GM23338 (cell line): ENCODE results near the gene PCGF3. TPM values are rescaled to one million over a fixed set of nuclear protein-coding genes. Genes with fewer than 3 reads are reported as not detected.

Source experiments
- ATAC-seq: fragments of 200-7000 bp; cut with Tn5 transposase; 3 replicates; pipeline ENCODE4 v1.9.1; 2020
- DNase-seq: peaks from one replicate; pipeline ENCODE4 v3.0.0-alpha.2; 2015; ENCODE audit warnings: low spot score
- H2AFZ ChIP-seq: fragments of 200-600 bp; sonication (generic); 2 replicates; pipeline ENCODE4 v1.8.0; 2016; ENCODE audit warnings: antibody characterized with exemption, mild to moderate bottlenecking, moderate library complexity
- H3F3A ChIP-seq: fragments of 200-600 bp; sonication (generic); replicated peaks from 2 replicates; pipeline ENCODE4 v1.8.0; 2017; ENCODE audit warnings: antibody characterized with exemption, mixed run types, low read depth
- H3K27ac ChIP-seq: fragments of 200-600 bp; sonication (generic); 2 replicates; pipeline ENCODE4 v1.6.1; 2016; ENCODE audit warnings: low read depth
- H3K27me3 ChIP-seq: fragments of 200-600 bp; sonication (generic); 2 replicates; pipeline ENCODE4 v1.8.0; 2016; ENCODE audit warnings: mild to moderate bottlenecking, mixed run types, moderate library complexity; ENCODE audit not compliant: insufficient read depth
- H3K36me3 ChIP-seq: fragments of 200-600 bp; sonication (generic); 2 replicates; pipeline ENCODE4 v1.8.0; 2016; ENCODE audit warnings: mild to moderate bottlenecking; ENCODE audit not compliant: insufficient read depth
- H3K4me1 ChIP-seq: fragments of 200-600 bp; sonication (generic); 2 replicates; pipeline ENCODE4 v1.8.0; 2016; ENCODE audit warnings: mild to moderate bottlenecking, moderate library complexity; ENCODE audit not compliant: insufficient read depth
- H3K4me2 ChIP-seq: fragments of 200-600 bp; sonication (generic); 2 replicates; pipeline ENCODE4 v1.7.1; 2017; ENCODE audit warnings: mixed run types
- H3K4me3 ChIP-seq: fragments of 200-600 bp; sonication (generic); 2 replicates; pipeline ENCODE4 v1.6.1; 2016; ENCODE audit warnings: mixed run types
- H3K79me2 ChIP-seq: fragments of 200-600 bp; sonication (generic); replicated peaks from 2 replicates; pipeline ENCODE4 v1.8.0; 2017; ENCODE audit warnings: mild to moderate bottlenecking; ENCODE audit not compliant: insufficient read depth
- H3K9me2 ChIP-seq: fragments of 200-600 bp; sonication (generic); 2 replicates; pipeline ENCODE4 v1.8.0; 2017; ENCODE audit not compliant: insufficient read depth
- H4K20me1 ChIP-seq: fragments of 200-600 bp; sonication (generic); replicated peaks from 2 replicates; pipeline ENCODE4 v1.8.0; 2017; ENCODE audit warnings: mild to moderate bottlenecking; ENCODE audit not compliant: insufficient read depth
- H3K27ac Mint-ChIP-seq: 2 replicates; pipeline ENCODE4 v1.8.0; 2020; ENCODE audit warnings: inconsistent platforms, mild to moderate bottlenecking, moderate library complexity, mixed read lengths
- H3K27me3 Mint-ChIP-seq: 3 replicates; pipeline ENCODE4 v1.8.0; 2022; ENCODE audit warnings: low read depth, mild to moderate bottlenecking, moderate library complexity, mixed read lengths, inconsistent platforms; ENCODE audit not compliant: insufficient read depth, poor library complexity
- H3K36me3 Mint-ChIP-seq: 3 replicates; pipeline ENCODE4 v1.8.0; 2021; ENCODE audit warnings: low read depth, mild to moderate bottlenecking, inconsistent platforms, moderate library complexity, mixed read lengths
- H3K4me1 Mint-ChIP-seq: 3 replicates; pipeline ENCODE4 v1.8.0; 2020; ENCODE audit warnings: mild to moderate bottlenecking, inconsistent platforms, mixed read lengths
- H3K4me3 Mint-ChIP-seq: 3 replicates; pipeline ENCODE4 v1.8.0; 2021; ENCODE audit warnings: moderate library complexity, mild to moderate bottlenecking, inconsistent platforms, mixed read lengths
- H3K9me3 Mint-ChIP-seq: 3 replicates; pipeline ENCODE4 v1.8.0; 2020; ENCODE audit warnings: moderate library complexity, mild to moderate bottlenecking, inconsistent platforms, mixed read lengths
- CREB1 ChIP-seq: fragments of 250-450 bp; sonication (Bioruptor Pico); IDR thresholded peaks from 2 replicates; pipeline ENCODE4 v1.5.0; 2020; ENCODE audit warnings: low read depth, mild to moderate bottlenecking, moderate library complexity
- CTCF ChIP-seq, 2 experiments: fragments of 200-600 bp in 1 of 2; sonication (generic) in 1 of 2; conservative IDR thresholded peaks; 2 replicates each; pipeline versions ENCODE4 v1.5.1 to v1.6.1; 2016 to 2017; ENCODE audit warnings: antibody characterized with exemption in 2 of 2, low read depth in 2 of 2, mild to moderate bottlenecking in 2 of 2, moderate library complexity in 1 of 2
- EZH2 ChIP-seq: fragments of 200-600 bp; sonication (generic); IDR thresholded peaks from one replicate; pipeline ENCODE4 v1.8.0; 2017; ENCODE audit warnings: antibody characterized with exemption, mild to moderate bottlenecking, low read depth; ENCODE audit not compliant: unreplicated experiment
- NANOG ChIP-seq: IDR thresholded peaks from 2 replicates; pipeline ENCODE4 v1.6.1; 2016; ENCODE audit warnings: antibody characterized with exemption, borderline replicate concordance
- POLR2AphosphoS5 ChIP-seq: IDR thresholded peaks from 2 replicates; pipeline ENCODE4 v1.6.1; 2016; ENCODE audit warnings: antibody characterized with exemption, low read depth
- REST ChIP-seq: IDR thresholded peaks from one replicate; pipeline ENCODE4 v1.6.1; 2018; ENCODE audit warnings: antibody characterized with exemption; ENCODE audit not compliant: unreplicated experiment
- ZNF462 ChIP-seq: fragments of 250-450 bp; sonication (Bioruptor Pico); IDR thresholded peaks from 2 replicates; pipeline ENCODE4 v1.5.0; 2020; ENCODE audit warnings: mild to moderate bottlenecking, moderate library complexity
- polyA plus RNA-seq: library from polyadenylated mRNA; unstranded; fragments of >200 nt; fragmentation: Nextera tagmentation; extraction: Ambion mirVana; gene quantifications from 2 replicates; pipeline ENCODE4 v1.2.1, GENCODE V29; 2016
- total RNA-seq: library from RNA; depleted of rRNA; stranded (reverse); fragments of >200 nt; shearing (Covaris generic); gene quantifications from 2 replicates; pipeline ENCODE4 v1.2.3, GENCODE V29; 2014

PCGF3 gene
- total and polyA plus RNA-seq, 2 experiments from 2014 or later, result 33.1 to 49.0 TPM

GRCh38 chr4:786861-787300 lies 81.2 kb downstream of the PCGF3 start:
- H3K36me3 ChIP-seq, result no peaks in the 10 kb centered on the region
- H3K27me3 ChIP-seq, result peaks cover 59% of the 10 kb centered on the region
- Mint-ChIP-seq H3K27ac (no peak overlapping the region), H3K4me3 (no peak overlapping the region), H3K9me3 (no peaks in the 10 kb centered on the region; the same call in 2 of the 3 replicates), H3K36me3 (no peaks in the 10 kb centered on the region; the same call in 2 of the 3 replicates), H3K4me1 (peaks cover 21% of the 10 kb centered on the region), H3K27me3 (peaks cover 60% of the 10 kb centered on the region)
- H3K9me2 ChIP-seq, result no peaks in the 10 kb centered on the region
- ATAC-seq (peak; percentile 4; the same call in 2 of the 3 replicates), DNase-seq (no peak)
- peaks cover 23% of the 10 kb centered on the region; the same call in 1 of the 2 replicates for H3K4me1 ChIP-seq
- no peak overlapping the region for H3K27ac ChIP-seq
- H3K4me2 ChIP-seq, result peak overlapping the region; percentile 76; the same call in 1 of the 2 replicates
- H3F3A ChIP-seq, result peaks cover 5% of the 10 kb centered on the region; the same call in 1 of the 2 replicates
- no peaks in the 10 kb centered on the region for H3K79me2 ChIP-seq
- TF ChIP-seq NANOG, result no peak
- no peak for TF ChIP-seq EZH2
- no peak for TF ChIP-seq CREB1 (CRISPR knock-in tag)
- TF ChIP-seq POLR2AphosphoS5, result no peak
- 0 out of 4 replicates have a peak, but pooled peaks of 1 of the 2 experiments have one; percentile 2 for TF ChIP-seq CTCF (conservative IDR thresholded peaks at IDR 0.05; ENCODE audit: low read depth in 2 of 2)
- TF ChIP-seq ZNF462 (CRISPR knock-in tag), result no peak
- no peak for TF ChIP-seq REST
- no peaks in the 10 kb centered on the region for H4K20me1 ChIP-seq
- H3K4me3 ChIP-seq, result peak overlapping the region; percentile 51
- no peak overlapping the region for H2AFZ ChIP-seq
